ENCODE measurements around the gene ZNG1F. TPM values are rescaled to one million over a fixed set of nuclear protein-coding genes. Genes with fewer than 3 reads are reported as not detected.
"Not testable (repeated sequence)": the region's sequence is repeated elsewhere in the genome, so short reads cannot be mapped to it uniquely, and the experiment has no call there.

Gene ZNG1F
- total RNA-seq: 5.6 TPM

GRCh38 chr9:41189217-41189616 lies at the start of gene ZNG1F:
TSS of gene ZNG1F (minus strand) at chr9:41189317. CDS start at chr9:41189258, 59 bp downstream.
- DNase-seq (ENCODE audit: low spot score): not testable (repeated sequence)

GRCh38 chr9:41237110-41237749 lies 48.1 kb upstream of the ZNG1F start:
- DNase-seq (ENCODE audit: low spot score): not testable (repeated sequence)

GRCh38 chr9:41236486-41237109 lies 47.5 kb upstream of the ZNG1F start:
- not testable (repeated sequence) for DNase-seq (ENCODE audit: low spot score)

- DNase-seq (ENCODE audit: low spot score): not testable (repeated sequence)
These were observed 46.0 kb upstream of the ZNG1F start for GRCh38 chr9:41234811-41235805.

GRCh38 chr9:41234221-41234620 lies 45.1 kb upstream of the ZNG1F start:
- not testable (repeated sequence) for DNase-seq (ENCODE audit: low spot score)

- DNase-seq (ENCODE audit: low spot score): peak; percentile 27
These were observed 43.2 kb upstream of the ZNG1F start for GRCh38 chr9:41232326-41232725.

- DNase-seq (ENCODE audit: low spot score): not testable (repeated sequence)
These were observed 41.3 kb upstream of the ZNG1F start for GRCh38 chr9:41230418-41230817.

GRCh38 chr9:41229408-41230401 lies 40.6 kb upstream of the ZNG1F start:
- no peak for DNase-seq (ENCODE audit: low spot score)

- DNase-seq (ENCODE audit: low spot score): not testable (repeated sequence)
These were observed 30.7 kb upstream of the ZNG1F start for GRCh38 chr9:41219831-41220230.

GRCh38 chr9:41188439-41188838 lies 678 bp downstream of the ZNG1F start:
- DNase-seq (ENCODE audit: low spot score): not testable (repeated sequence)

- DNase-seq (ENCODE audit: low spot score): not testable (repeated sequence)
These were observed 14.1 kb downstream of the ZNG1F start for GRCh38 chr9:41174994-41175393.

- not testable (repeated sequence) for DNase-seq (ENCODE audit: low spot score)
These were observed 39.0 kb downstream of the ZNG1F start for GRCh38 chr9:41150116-41150515.

- DNase-seq (ENCODE audit: low spot score): not testable (repeated sequence)
These were observed 47.2 kb downstream of the ZNG1F start for GRCh38 chr9:41141878-41142277.

GRCh38 chr9:41128581-41128980 lies 60.5 kb downstream of the ZNG1F start, which contains the start of gene FOXD4L6:
TSS of gene FOXD4L6 (minus strand) at chr9:41128681. CDS start at chr9:41128383, 298 bp downstream.
- not testable (repeated sequence) for DNase-seq (ENCODE audit: low spot score)

- not testable (repeated sequence) for DNase-seq (ENCODE audit: low spot score)
These were observed 62.2 kb downstream of the ZNG1F start for GRCh38 chr9:41126746-41127446.

GRCh38 chr9:41125936-41126335 lies 63.2 kb downstream of the ZNG1F start:
- not testable (repeated sequence) for DNase-seq (ENCODE audit: low spot score)

- DNase-seq (ENCODE audit: low spot score): not testable (repeated sequence)
These were observed 63.9 kb downstream of the ZNG1F start for GRCh38 chr9:41125109-41125658.

GRCh38 chr9:41124250-41125108 lies 64.6 kb downstream of the ZNG1F start:
- not testable (repeated sequence) for DNase-seq (ENCODE audit: low spot score)

- DNase-seq (ENCODE audit: low spot score): not testable (repeated sequence)
These were observed 65.3 kb downstream of the ZNG1F start for GRCh38 chr9:41123812-41124211.
